H1 (cell line): ENCODE data around the gene TRIM14. TPM values are rescaled to one million over a fixed set of nuclear protein-coding genes. Genes with fewer than 3 reads are reported as not detected.

Source experiments
- CTCF ChIA-PET: fragments of 300-600 bp; sonication (Branson Sonifier 250); formaldehyde crosslinking; loops from one replicate; lab custom pipeline; 2021; ENCODE audit not compliant: partially characterized antibody; lab: Charles Lee
- POLR2A ChIA-PET: fragments of 300-600 bp; sonication (Branson Sonifier 250); formaldehyde crosslinking; loops from one replicate; lab custom pipeline; 2021; ENCODE audit warnings: inconsistent platforms; ENCODE audit not compliant: partially characterized antibody; lab: Charles Lee
- DNase-seq, 2 experiments: peaks; one replicate each; pipeline versions ENCODE4 v3.0.0 to v3.0.0-alpha.2; 2010 to 2022; ENCODE audit warnings: low spot score in 2 of 2, low read depth in 1 of 2, mixed read lengths in 1 of 2
- FAIRE-seq: peaks from 2 replicates; lab custom pipeline; 2011; peaks lifted over from hg19 to GRCh38; lab: Jason Lieb, UNC
- H2AFZ ChIP-seq: 2 replicates; pipeline ENCODE4 v1.8.1; 2012; ENCODE audit warnings: low read length, inconsistent platforms
- H2AK5ac ChIP-seq: 2 replicates; pipeline ENCODE4 v1.6.1; 2013; ENCODE audit warnings: low read depth, low read length
- H2BK120ac ChIP-seq: replicated peaks from 2 replicates; pipeline ENCODE3; 2013; ENCODE audit warnings: low read depth, low read length, inconsistent platforms
- H2BK12ac ChIP-seq: 2 replicates; pipeline ENCODE4 v1.6.1; 2013; ENCODE audit warnings: low read depth, low read length
- H2BK15ac ChIP-seq: 2 replicates; pipeline ENCODE4 v1.6.1; 2013; ENCODE audit warnings: low read length
- H2BK20ac ChIP-seq: 2 replicates; pipeline ENCODE4 v1.6.1; 2013; ENCODE audit warnings: low read length
- H2BK5ac ChIP-seq: 2 replicates; pipeline ENCODE4 v1.6.1; 2013; ENCODE audit warnings: low read depth, low read length
- H3K14ac ChIP-seq: 2 replicates; pipeline ENCODE4 v1.6.1; 2013; ENCODE audit warnings: inconsistent platforms; ENCODE audit not compliant: insufficient read length
- H3K18ac ChIP-seq: 2 replicates; pipeline ENCODE4 v1.6.1; 2013; ENCODE audit warnings: low read length; ENCODE audit errors: extremely low read depth
- H3K23ac ChIP-seq: 2 replicates; pipeline ENCODE4 v1.6.1; 2013; ENCODE audit warnings: inconsistent platforms; ENCODE audit not compliant: insufficient read length
- H3K23me2 ChIP-seq: 2 replicates; pipeline ENCODE4 v1.6.1; 2013; ENCODE audit warnings: low read depth, low read length
- H3K27ac ChIP-seq: 2 replicates; pipeline ENCODE4 v1.6.1; 2011; ENCODE audit warnings: low read depth, low read length, inconsistent platforms
- H3K27me3 ChIP-seq, 4 experiments: replicated peaks in 1 of 4; 1 replicate in 1 of 4; 2 replicates in 3 of 4; pipeline versions ENCODE4 v1.6.1 to v1.8.1; 2011 to 2013; ENCODE audit warnings: low read length in 3 of 4, mild to moderate bottlenecking in 3 of 4, inconsistent platforms in 2 of 4, mixed read lengths in 2 of 4, moderate library complexity in 1 of 4; ENCODE audit not compliant: control insufficient read depth in 3 of 4, insufficient read depth in 3 of 4; ENCODE audit errors: extremely low read depth in 1 of 4
- H3K36me3 ChIP-seq, 4 experiments: 2 replicates each; pipeline versions ENCODE4 v1.6.1 to v1.8.1; 2011 to 2013; ENCODE audit warnings: mild to moderate bottlenecking in 4 of 4, low read length in 3 of 4, moderate library complexity in 2 of 4, control low read depth in 1 of 4, inconsistent platforms in 1 of 4; ENCODE audit not compliant: insufficient read depth in 4 of 4, control insufficient read depth in 2 of 4
- H3K4ac ChIP-seq: replicated peaks from 2 replicates; pipeline ENCODE3; 2013; ENCODE audit warnings: low read length, low read depth, mixed read lengths, inconsistent platforms; ENCODE audit not compliant: insufficient read length
- H3K4me1 ChIP-seq, 4 experiments: replicated peaks in 1 of 4; 1 replicate in 1 of 4; 2 replicates in 3 of 4; pipeline versions ENCODE4 v1.6.1 to v1.8.1; 2011 to 2013; ENCODE audit warnings: low read length in 3 of 4, inconsistent platforms in 2 of 4, mixed read lengths in 1 of 4; ENCODE audit not compliant: insufficient read depth in 4 of 4, control insufficient read depth in 3 of 4
- H3K4me2 ChIP-seq, 2 experiments: 2 replicates each; pipeline versions ENCODE4 v1.6.1 to v1.8.1; 2011 to 2013; ENCODE audit warnings: low read depth in 2 of 2, low read length in 2 of 2, control low read depth in 1 of 2, inconsistent platforms in 1 of 2, mild to moderate bottlenecking in 1 of 2; ENCODE audit not compliant: insufficient read depth in 1 of 2
- H3K4me3 ChIP-seq, 4 experiments: fragments of 200-600, 300-600 bp in 1 of 4; sonication (generic), shearing (Covaris generic), sonication (Bioruptor Twin) in 1 of 4; 2 replicates each; pipeline versions ENCODE4 v1.5.1 to v1.8.1; 2011 to 2016; ENCODE audit warnings: low read length in 4 of 4, low read depth in 3 of 4, control low read depth in 2 of 4, inconsistent platforms in 2 of 4, mild to moderate bottlenecking in 2 of 4, mixed read lengths in 1 of 4, moderate library complexity in 1 of 4; ENCODE audit not compliant: insufficient read depth in 2 of 4; ENCODE audit errors: extremely low read depth in 1 of 4
- H3K56ac ChIP-seq: replicated peaks from 2 replicates; pipeline ENCODE3; 2013; ENCODE audit warnings: low read depth, mild to moderate bottlenecking, mixed read lengths, low read length, inconsistent platforms; ENCODE audit not compliant: insufficient read length
- H3K79me1 ChIP-seq: 2 replicates; pipeline ENCODE4 v1.6.1; 2013; ENCODE audit warnings: low read depth, low read length, control low read depth
- H3K79me2 ChIP-seq, 2 experiments: 2 replicates each; pipeline versions ENCODE4 v1.6.1 to v1.8.1; 2012 to 2013; ENCODE audit warnings: low read length in 2 of 2, mild to moderate bottlenecking in 2 of 2, inconsistent platforms in 1 of 2; ENCODE audit not compliant: insufficient read depth in 2 of 2, control insufficient read depth in 1 of 2
- H3K9ac ChIP-seq, 4 experiments: replicated peaks in 1 of 4; 1 replicate in 1 of 4; 2 replicates in 3 of 4; pipeline versions ENCODE4 v1.6.1 to v1.8.1; 2011 to 2013; ENCODE audit warnings: low read depth in 3 of 4, low read length in 3 of 4, control low read depth in 2 of 4, mild to moderate bottlenecking in 2 of 4, moderate library complexity in 2 of 4, inconsistent platforms in 1 of 4; ENCODE audit errors: extremely low read depth in 1 of 4
- H3K9me3 ChIP-seq, 2 experiments: 2 replicates each; pipeline versions ENCODE4 v1.6.1 to v1.8.1; 2012 to 2013; ENCODE audit warnings: mild to moderate bottlenecking in 2 of 2, moderate library complexity in 2 of 2, control low read depth in 1 of 2, inconsistent platforms in 1 of 2, low read depth in 1 of 2, low read length in 1 of 2, mixed read lengths in 1 of 2; ENCODE audit not compliant: insufficient read depth in 2 of 2
- H4K20me1 ChIP-seq, 2 experiments: replicated peaks in 1 of 2; 2 replicates each; pipeline versions ENCODE3 to v1.8.1; 2011 to 2013; ENCODE audit warnings: inconsistent platforms in 2 of 2, low read length in 2 of 2, mild to moderate bottlenecking in 1 of 2; ENCODE audit not compliant: insufficient read depth in 2 of 2, control insufficient read depth in 1 of 2
- H4K5ac ChIP-seq: 2 replicates; pipeline ENCODE4 v1.6.1; 2013; ENCODE audit warnings: low read length, low read depth, mixed read lengths, inconsistent platforms; ENCODE audit not compliant: insufficient read length
- H4K8ac ChIP-seq: 2 replicates; pipeline ENCODE4 v1.8.0; 2013; ENCODE audit warnings: mild to moderate bottlenecking, moderate library complexity, low read length, inconsistent platforms; ENCODE audit not compliant: insufficient read depth; ENCODE audit errors: extremely low read depth
- H4K91ac ChIP-seq: replicated peaks from 2 replicates; pipeline ENCODE3; 2013; ENCODE audit warnings: low read length, mixed read lengths, inconsistent platforms; ENCODE audit not compliant: insufficient read length
- CHD1 ChIP-seq: IDR thresholded peaks from 2 replicates; pipeline ENCODE4 v1.6.1; 2012; ENCODE audit warnings: low read depth, low read length, improper control_type of control experiment
- CTCF ChIP-seq, 3 experiments: IDR thresholded peaks; 1 replicate in 2 of 3; 2 replicates in 1 of 3; pipeline versions ENCODE4 v1.5.1 to v1.6.1; 2011; ENCODE audit warnings: low read length in 3 of 3, mild to moderate bottlenecking in 3 of 3, inconsistent platforms in 2 of 3, low read depth in 1 of 3, moderate library complexity in 1 of 3; ENCODE audit not compliant: insufficient read depth in 1 of 3; ENCODE audit errors: control extremely low read depth in 1 of 3
- EP300 ChIP-seq, 2 experiments: IDR thresholded peaks; 1 replicate in 1 of 2; 2 replicates in 1 of 2; pipeline ENCODE4 v1.6.1; 2011 to 2012; ENCODE audit warnings: low read depth in 2 of 2, low read length in 2 of 2, mild to moderate bottlenecking in 2 of 2, borderline replicate concordance in 1 of 2, inconsistent platforms in 1 of 2, moderate library complexity in 1 of 2
- GTF2F1 ChIP-seq: IDR thresholded peaks from 2 replicates; pipeline ENCODE4 v1.6.1; 2012; ENCODE audit warnings: low read depth, low read length, improper control_type of control experiment, borderline replicate concordance
- JUN ChIP-seq: IDR thresholded peaks from 2 replicates; pipeline ENCODE4 v1.6.1; 2011; ENCODE audit warnings: low read depth, mild to moderate bottlenecking, improper control_type of control experiment, low read length
- KDM1A ChIP-seq: fragments of 200-600, 300-600 bp; sonication (generic); IDR thresholded peaks from 2 replicates; pipeline ENCODE4 v1.7.1; 2016; ENCODE audit warnings: mild to moderate bottlenecking, low read length, borderline replicate concordance
- MAX ChIP-seq: IDR thresholded peaks from 2 replicates; pipeline ENCODE4 v1.6.1; 2012; ENCODE audit warnings: inconsistent platforms
- RNF2 ChIP-seq: fragments of 200-900, 300-1000 bp; sonication (generic); IDR thresholded peaks from 2 replicates; pipeline ENCODE4 v1.7.1; 2016; ENCODE audit warnings: borderline replicate concordance, low read depth, mild to moderate bottlenecking, antibody characterized with exemption, low read length; ENCODE audit not compliant: poor library complexity, severe bottlenecking; ENCODE audit errors: missing control alignments
- RXRA ChIP-seq: IDR thresholded peaks from 2 replicates; pipeline ENCODE4 v1.6.1; 2011; ENCODE audit warnings: low read depth, mild to moderate bottlenecking, low read length, moderate library complexity; ENCODE audit not compliant: insufficient read depth
- SIRT6 ChIP-seq: IDR thresholded peaks from one replicate; pipeline ENCODE4 v1.7.1; 2012; ENCODE audit warnings: low read length, inconsistent platforms
- USF2 ChIP-seq: IDR thresholded peaks from 2 replicates; pipeline ENCODE4 v1.6.1; 2011; ENCODE audit warnings: low read length, improper control_type of control experiment
- polyA plus RNA-seq, 7 experiments: library from polyadenylated mRNA; depleted of rRNA in 3 of 7; stranded (reverse) in 5 of 7; unstranded in 2 of 7; fragments of >200 nt in 5 of 7; fragments of 200-250 nt in 2 of 7; gene quantifications; 1 replicate in 5 of 7; 2 replicates in 1 of 7; 4 replicates in 1 of 7; pipeline versions ENCODE4 v1.2.1 to v1.2.3, GENCODE V29; 2011 to 2013; ENCODE audit warnings: missing spikeins in 2 of 7, mixed read lengths in 2 of 7
- total RNA-seq: library from RNA; stranded (reverse); fragmentation: NEBNext Ultra II Directional; extraction: Animal tissue kit (Norgen Biotek cat#: 25700); gene quantifications from 2 replicates; pipeline ENCODE4 v1.2.1, GENCODE V29; 2021

Gene TRIM14
- total and polyA plus RNA-seq, 2 of the 8 experiments (the other 6 are each of a cell fraction or from before 2014, with no cell fraction given): 9.2 to 19.4 TPM

- H3K9ac ChIP-seq: no peak overlapping the region
- no peaks in the 10 kb centered on the region; the same call in 1 of the 2 replicates for H3K79me1 ChIP-seq
- no peak overlapping the region for H3K4ac ChIP-seq
- H4K20me1 ChIP-seq: peaks cover under 1 to 1% of the 10 kb centered on the region in 2 experiments
- no peak overlapping the region for H2BK12ac ChIP-seq
- no peak overlapping the region for H2AK5ac ChIP-seq
- H3K27me3 ChIP-seq: no peaks in the 10 kb centered on the region
- H2BK5ac ChIP-seq: no peak overlapping the region
- DNase-seq (no peak), FAIRE-seq (no peak)
- H4K91ac ChIP-seq: no peak overlapping the region
- TF ChIP-seq CHD1: no peak
- no peak for TF ChIP-seq RNF2
- no peak for TF ChIP-seq EP300 (IDR thresholded peaks at IDR 0.05; ENCODE audit: borderline replicate concordance in 1 of 2, low read depth in 2 of 2, low read length in 2 of 2)
- no peak for TF ChIP-seq RXRA
- no peak for TF ChIP-seq SIRT6
- TF ChIP-seq KDM1A: no peak
- no peak for TF ChIP-seq GTF2F1
- TF ChIP-seq CTCF (IDR thresholded peaks at IDR 0.05; ENCODE audit: control extremely low read depth in 1 of 3, insufficient read depth in 1 of 3, low read depth in 1 of 3, low read length in 3 of 3): no peak
- TF ChIP-seq JUN: no peak
- TF ChIP-seq USF2: no peak
- no peak for TF ChIP-seq MAX
- no peak overlapping the region for H3K4me2 ChIP-seq
- CTCF ChIA-PET: no interaction called here
- no peak overlapping the region for H2BK20ac ChIP-seq
- no peak overlapping the region for H2BK15ac ChIP-seq
- H3K4me3 ChIP-seq: no peak overlapping the region
- H3K23me2 ChIP-seq: no peaks in the 10 kb centered on the region
- POLR2A ChIA-PET: no interaction called here
- no peak overlapping the region for H3K18ac ChIP-seq
- H3K23ac ChIP-seq: no peak overlapping the region
- H4K8ac ChIP-seq: no peak overlapping the region
- H3K9me3 ChIP-seq: no peaks in the 10 kb centered on the region
- H3K79me2 ChIP-seq: no peaks in the 10 kb centered on the region
- peaks cover 0 to 4% (median 0%) of the 10 kb centered on the region in 4 experiments; a peak in 2 of 8 replicates for H3K36me3 ChIP-seq
- H3K4me1 ChIP-seq: no peaks in the 10 kb centered on the region
- H3K56ac ChIP-seq: no peak overlapping the region
- no peak overlapping the region for H2BK120ac ChIP-seq
- H4K5ac ChIP-seq: no peak overlapping the region
- H3K14ac ChIP-seq: no peak overlapping the region
- no peak overlapping the region for H2AFZ ChIP-seq
- no peak overlapping the region for H3K27ac ChIP-seq
Measured at GRCh38 chr9:98152526-98152925, 33.5 kb upstream of the TRIM14 start.
